ENCODE measurements around the gene FOXL3. TPM values are rescaled to one million over a fixed set of nuclear protein-coding genes. Genes with fewer than 3 reads are reported as not detected.
"Not testable (repeated sequence)": the region's sequence is repeated elsewhere in the genome, so short reads cannot be mapped to it uniquely, and the experiment has no call there.

FOXL3 gene
- total RNA-seq, 3 donors from 2014 or later (not counting 1 experiment from before 2014, with no cell fraction given), result not detected

DNA sequence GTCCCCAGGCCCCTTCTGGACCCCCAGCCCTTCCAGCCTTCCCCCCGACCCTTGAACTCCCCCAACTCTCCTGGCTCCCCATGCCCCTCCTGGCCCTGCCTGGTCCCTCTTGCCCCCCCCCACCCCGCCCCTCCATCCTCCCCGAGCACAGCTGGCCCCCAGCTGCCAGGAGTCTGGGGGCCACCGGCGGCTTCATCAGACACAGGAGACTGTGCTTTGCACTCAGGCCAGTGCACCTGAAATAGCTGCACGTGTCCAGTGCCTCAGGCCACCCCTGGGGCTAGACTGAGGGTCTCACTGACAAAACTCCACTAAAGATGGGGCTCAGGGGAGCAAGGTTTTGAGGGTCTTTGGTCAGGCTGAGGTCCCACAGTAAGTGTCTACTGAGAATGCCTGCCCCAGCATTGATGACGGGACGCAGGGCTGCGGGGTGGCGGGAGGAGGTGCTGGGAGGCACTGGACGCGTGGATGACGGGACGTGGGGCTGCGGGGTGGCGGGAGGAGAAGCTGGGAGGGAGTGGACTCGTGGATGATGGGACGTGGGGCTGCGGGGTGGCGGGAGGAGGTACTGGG, 6.5 kb downstream of the FOXL3 start:
- H3K36me3 Mint-ChIP-seq, result no peaks in the 10 kb centered on the region
- H3K4me1 Mint-ChIP-seq, result no peaks in the 10 kb centered on the region
- Histone ChIP-seq H3K36me3 (ENCODE audit: control insufficient read depth, insufficient read depth, low read length) (no peaks in the 10 kb centered on the region), H3K4me3 (ENCODE audit: low read length) (no peak overlapping the region), H3K9me3 (ENCODE audit: control insufficient read depth, insufficient read depth, low read length) (no peaks in the 10 kb centered on the region), H3K4me1 (ENCODE audit: control insufficient read depth, insufficient read depth, low read length) (no peaks in the 10 kb centered on the region), H3K27ac (ENCODE audit: low read length) (no peak overlapping the region), H3K27me3 (ENCODE audit: control insufficient read depth, insufficient read depth, low read length) (peaks cover 4% of the 10 kb centered on the region)
- DNase-seq (no peak), ATAC-seq (no peak)
- no peaks in the 10 kb centered on the region for H3K9me3 Mint-ChIP-seq
- H3K4me3 Mint-ChIP-seq, result no peak overlapping the region
- TF ChIP-seq, protein P1, sequence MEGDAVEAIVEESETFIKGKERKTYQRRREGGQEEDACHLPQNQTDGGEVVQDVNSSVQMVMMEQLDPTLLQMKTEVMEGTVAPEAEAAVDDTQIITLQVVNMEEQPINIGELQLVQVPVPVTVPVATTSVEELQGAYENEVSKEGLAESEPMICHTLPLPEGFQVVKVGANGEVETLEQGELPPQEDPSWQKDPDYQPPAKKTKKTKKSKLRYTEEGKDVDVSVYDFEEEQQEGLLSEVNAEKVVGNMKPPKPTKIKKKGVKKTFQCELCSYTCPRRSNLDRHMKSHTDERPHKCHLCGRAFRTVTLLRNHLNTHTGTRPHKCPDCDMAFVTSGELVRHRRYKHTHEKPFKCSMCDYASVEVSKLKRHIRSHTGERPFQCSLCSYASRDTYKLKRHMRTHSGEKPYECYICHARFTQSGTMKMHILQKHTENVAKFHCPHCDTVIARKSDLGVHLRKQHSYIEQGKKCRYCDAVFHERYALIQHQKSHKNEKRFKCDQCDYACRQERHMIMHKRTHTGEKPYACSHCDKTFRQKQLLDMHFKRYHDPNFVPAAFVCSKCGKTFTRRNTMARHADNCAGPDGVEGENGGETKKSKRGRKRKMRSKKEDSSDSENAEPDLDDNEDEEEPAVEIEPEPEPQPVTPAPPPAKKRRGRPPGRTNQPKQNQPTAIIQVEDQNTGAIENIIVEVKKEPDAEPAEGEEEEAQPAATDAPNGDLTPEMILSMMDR (IDR thresholded peaks at IDR 0.05), result no peak
- H3K27ac Mint-ChIP-seq, result no peak overlapping the region
- 84% methylated on average over 18 of the region's 20 CpGs for WGBS (ENCODE audit: insufficient coverage)
- intact Hi-C loops (cut with micrococcal nuclease), result no loop called here
- peaks cover 0 to 17% of the 10 kb centered on the region in 2 donors for H3K27me3 Mint-ChIP-seq (ENCODE audit: low read depth in 2 of 2)

DNA sequence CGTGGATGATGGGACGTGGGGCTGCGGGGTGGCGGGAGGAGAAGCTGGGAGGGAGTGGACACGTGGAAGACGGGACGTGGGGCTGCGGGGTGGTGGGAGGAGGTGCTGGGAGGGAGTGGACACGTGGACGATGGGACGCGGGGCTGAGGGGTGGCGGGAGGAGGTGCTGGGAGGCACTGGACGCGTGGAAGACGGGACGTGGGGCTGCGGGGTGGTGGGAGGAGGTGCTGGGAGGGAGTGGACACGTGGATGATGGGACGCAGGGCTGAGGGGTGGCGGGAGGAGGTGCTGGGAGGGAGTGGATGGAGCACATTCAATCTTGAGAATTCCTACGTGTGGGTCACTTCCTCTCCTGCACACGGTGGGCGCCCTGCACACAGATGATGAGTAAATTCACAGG, 7.2 kb downstream of the FOXL3 start:
- WGBS (ENCODE audit: insufficient coverage), result 85% methylated on average over 24 of the region's 24 CpGs
- intact Hi-C loops (cut with micrococcal nuclease); DNase-seq; H3K36me3 ChIP-seq (ENCODE audit: control insufficient read depth, insufficient read depth, low read length); H3K27ac Mint-ChIP-seq; H3K4me1 ChIP-seq (ENCODE audit: control insufficient read depth, insufficient read depth, low read length); ATAC-seq; H3K9me3 Mint-ChIP-seq; H3K4me3 Mint-ChIP-seq; H3K4me1 Mint-ChIP-seq; H3K4me3 ChIP-seq (ENCODE audit: low read length); H3K27me3 ChIP-seq (ENCODE audit: control insufficient read depth, insufficient read depth, low read length); H3K36me3 Mint-ChIP-seq; H3K27ac ChIP-seq (ENCODE audit: low read length); H3K9me3 ChIP-seq (ENCODE audit: control insufficient read depth, insufficient read depth, low read length): not testable (repeated sequence)
- H3K27me3 Mint-ChIP-seq (ENCODE audit: low read depth in 2 of 2), result peaks cover 0 to 11% of the 10 kb centered on the region in 2 donors

GRCh38 chr7:297611-298374, 7.8 kb downstream of the FOXL3 start:
- WGBS (ENCODE audit: insufficient coverage), result 88% methylated on average over 24 of the region's 24 CpGs
- H3K9me3 ChIP-seq (ENCODE audit: control insufficient read depth, insufficient read depth, low read length), result no peaks in the 10 kb centered on the region
- Mint-ChIP-seq H3K27me3 (ENCODE audit: low read depth in 2 of 2) (peaks cover 0 to 9% of the 10 kb centered on the region in 2 donors), H3K4me3 (no peak overlapping the region), H3K9me3 (no peaks in the 10 kb centered on the region), H3K4me1 (no peaks in the 10 kb centered on the region), H3K36me3 (no peaks in the 10 kb centered on the region), H3K27ac (no peak overlapping the region)
- H3K27ac ChIP-seq (ENCODE audit: low read length), result no peak overlapping the region
- TF ChIP-seq, protein P1 (IDR thresholded peaks at IDR 0.05), result no peak
- intact Hi-C loops (cut with micrococcal nuclease), result no loop called here
- H3K4me3 ChIP-seq (ENCODE audit: low read length), result no peak overlapping the region
- DNase-seq (no peak), ATAC-seq (no peak)
- H3K36me3 ChIP-seq (ENCODE audit: control insufficient read depth, insufficient read depth, low read length), result no peaks in the 10 kb centered on the region
- no peaks in the 10 kb centered on the region for H3K4me1 ChIP-seq (ENCODE audit: control insufficient read depth, insufficient read depth, low read length)
- peaks cover 2% of the 10 kb centered on the region for H3K27me3 ChIP-seq (ENCODE audit: control insufficient read depth, insufficient read depth, low read length)

DNA sequence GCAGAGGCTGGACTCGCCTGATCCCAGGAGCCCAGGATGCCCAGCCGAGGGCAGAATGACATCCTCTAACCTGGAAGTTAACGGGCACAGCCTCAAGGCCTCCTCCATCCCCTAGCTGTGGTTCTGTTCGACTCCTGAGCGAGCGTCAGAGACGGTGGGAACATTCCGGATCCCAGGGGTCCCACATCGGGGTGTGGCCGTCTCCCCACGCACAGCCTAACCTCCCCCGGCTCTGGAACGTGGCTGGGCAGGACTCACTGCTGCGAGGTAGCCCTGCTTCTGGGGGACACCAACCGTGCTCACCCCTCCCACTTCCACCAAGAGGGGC, 8.4 kb downstream of the FOXL3 start:
- H3K4me3 Mint-ChIP-seq, result no peak overlapping the region
- H3K9me3 Mint-ChIP-seq, result no peaks in the 10 kb centered on the region

More for the DNA sequence above, 8.4 kb downstream of the FOXL3 start:
- H3K27ac Mint-ChIP-seq, result no peak overlapping the region
- TF ChIP-seq, protein P1 (IDR thresholded peaks at IDR 0.05), result no peak
- Histone ChIP-seq H3K27me3 (ENCODE audit: control insufficient read depth, insufficient read depth, low read length) (peaks cover 2% of the 10 kb centered on the region), H3K4me3 (ENCODE audit: low read length) (no peak overlapping the region), H3K9me3 (ENCODE audit: control insufficient read depth, insufficient read depth, low read length) (no peaks in the 10 kb centered on the region), H3K36me3 (ENCODE audit: control insufficient read depth, insufficient read depth, low read length) (no peaks in the 10 kb centered on the region), H3K27ac (ENCODE audit: low read length) (no peak overlapping the region), H3K4me1 (ENCODE audit: control insufficient read depth, insufficient read depth, low read length) (no peaks in the 10 kb centered on the region)
- H3K36me3 Mint-ChIP-seq, result no peaks in the 10 kb centered on the region
- intact Hi-C loops (cut with micrococcal nuclease), result no loop called here
- no peak for ATAC-seq
- peaks cover 0 to 4% of the 10 kb centered on the region in 2 donors for H3K27me3 Mint-ChIP-seq (ENCODE audit: low read depth in 2 of 2)
- H3K4me1 Mint-ChIP-seq, result no peaks in the 10 kb centered on the region
- WGBS (ENCODE audit: insufficient coverage), result 81% methylated on average over 15 of the region's 15 CpGs
- no peak for DNase-seq
